ENCODE measurements around the gene PACSIN2. TPM values are rescaled to one million over a fixed set of nuclear protein-coding genes. Genes with fewer than 3 reads are reported as not detected.
A peak's percentile ranks its signal among the peaks of the same experiment; 100 is the strongest.

Gene PACSIN2
- total and polyA plus RNA-seq, 2 of the 13 experiments (the other 11 are each of a cell fraction or from before 2014, with no cell fraction given) = 54.1 to 68.8 TPM

DNA sequence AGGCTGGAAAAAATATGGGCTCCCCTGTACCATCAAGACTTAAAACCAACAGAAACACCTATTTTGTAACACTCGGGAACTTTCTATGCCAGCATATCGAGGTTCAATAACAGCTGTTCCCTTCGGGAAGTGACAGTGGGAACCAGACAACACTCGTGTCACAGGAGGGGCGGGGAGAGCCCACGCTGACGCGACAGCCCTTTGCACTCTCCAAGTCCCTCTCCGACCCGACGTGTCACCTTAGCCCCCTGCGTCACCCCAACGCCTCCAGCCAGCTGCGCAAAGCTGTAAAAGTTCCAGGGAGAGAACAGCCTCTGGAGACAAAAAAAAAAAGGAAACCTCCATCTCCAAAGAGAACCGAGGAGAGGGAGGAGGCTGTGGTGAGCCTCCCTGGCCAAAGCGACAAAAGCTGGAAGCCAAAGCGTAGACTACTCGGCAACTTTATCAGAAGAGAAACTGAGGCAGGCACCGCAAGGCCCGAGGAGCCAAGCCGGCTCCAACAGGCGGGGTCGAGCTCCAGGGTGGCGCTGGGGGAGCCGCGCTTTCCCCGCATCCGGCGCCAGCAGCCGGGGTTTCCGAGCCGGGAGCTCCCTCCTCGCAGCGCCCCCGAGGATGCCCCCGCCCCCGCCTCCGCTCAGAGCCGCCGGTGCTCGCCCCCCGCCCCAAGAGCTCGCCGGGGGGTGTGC lies 158.6 kb downstream of the PACSIN2 start:
- H3K36me3 ChIP-seq (replicated peaks in 1 of 2; ENCODE audit: control insufficient read depth in 1 of 2, insufficient read depth in 2 of 2, low read length in 2 of 2) = peaks cover 0 to 8% of the 10 kb centered on the region in 2 experiments; a peak in 1 of 5 replicates
- H3K79me2 ChIP-seq (ENCODE audit: insufficient read depth, low read length) = peaks cover 43% of the 10 kb centered on the region
- ATAC-seq = peak; percentile 20
- peak overlapping the region; percentile 92 for H3K4me2 ChIP-seq (ENCODE audit: low read depth, low read length)
- H4K20me1 ChIP-seq (ENCODE audit: insufficient read depth, low read length) = peaks cover 12% of the 10 kb centered on the region; the same call in 1 of the 2 replicates
- FAIRE-seq = no peak
- under 1% methylated on average over 20 of the region's 44 CpGs for WGBS (ENCODE audit: low lambda C conversion rate)
- BruUV-seq (replicated peaks) = no TSS peak
- peak overlapping the region; percentile 94 for H3K27ac ChIP-seq (ENCODE audit: extremely low read length, insufficient read depth, low read length)
- peak overlapping the region; percentile 95 to 98 (median 96) for H3K4me3 ChIP-seq (replicated peaks in 1 of 3; ENCODE audit: insufficient read depth in 1 of 3, low read depth in 2 of 3, low read length in 3 of 3)
- H3K9me3 ChIP-seq (ENCODE audit: low read length) = no peaks in the 10 kb centered on the region
- DNase-seq (ENCODE audit: low spot score) = peak; percentile 25
- intact Hi-C loops (cut with micrococcal nuclease; ENCODE audit: unreplicated experiment) (loop anchor here (10.0 kb wide), 2 partner anchors 52 to 212 kb away; partner anchors contain the start of genes ATP5MGL and CYB5R3), in situ Hi-C loops (cut with HindIII; ENCODE audit: extremely low pct_ligation_motif_present, low pct_unique_long_range_greater_than_20kb) (loop anchor here (5.0 kb wide), 1 partner anchor 49 kb away; no protein-coding TSS in a partner anchor)
- H3K9ac ChIP-seq (ENCODE audit: insufficient read depth, low read depth, low read length) = peak overlapping the region; percentile 96
- no peak overlapping the region for H2AFZ ChIP-seq (ENCODE audit: low read length)
- ChIA-PET POLR2A (interaction anchor here (0.6 to 3.7 kb wide), 8 partner anchors 11 to 241 kb away, joined by 3 to 11 read pairs (median 4); partner anchors contain the start of gene POLDIP3), CTCF (ENCODE audit: low intra/inter-chr PET ratio, low total read pairs) (no interaction called here)
- no peaks in the 10 kb centered on the region; a peak in 1 of 5 replicates for H3K27me3 ChIP-seq (ENCODE audit: control insufficient read depth in 1 of 2, insufficient read depth in 2 of 2, low read length in 2 of 2)
- H3K4me1 ChIP-seq (ENCODE audit: insufficient read depth, low read length) = peaks cover 32% of the 10 kb centered on the region
- TF ChIP-seq CREM (IDR thresholded peaks at IDR 0.05) (no peak), CREM (CRISPR knock-in tag; IDR thresholded peaks at IDR 0.05) (no peak), MTA1 (CRISPR knock-in tag; IDR thresholded peaks at IDR 0.05; ENCODE audit: borderline replicate concordance) (0 out of 2 replicates have a peak, but pooled peaks have one; percentile 15), GATAD1 (CRISPR knock-in tag; IDR thresholded peaks at IDR 0.05) (0 out of 2 replicates have a peak, but pooled peaks have one; percentile 12), NCOA2 (CRISPR knock-in tag; IDR thresholded peaks at IDR 0.05) (0 out of 2 replicates have a peak, but pooled peaks have one; percentile 14), ZNF232 (CRISPR knock-in tag; IDR thresholded peaks at IDR 0.05; ENCODE audit: borderline replicate concordance) (0 out of 2 replicates have a peak, but pooled peaks have one; percentile 29), GABPA (IDR thresholded peaks at IDR 0.05; ENCODE audit: low read depth, low read length) (no peak), GABPA (CRISPR knock-in tag; IDR thresholded peaks at IDR 0.05; ENCODE audit: low read depth) (no peak), ZNF605 (CRISPR knock-in tag; IDR thresholded peaks at IDR 0.05) (no peak), POLR2AphosphoS5 (IDR thresholded peaks at IDR 0.05; ENCODE audit: low read depth, low read length) (peak; percentile 26; the same call in 1 of the 2 replicates), HOXA3 (CRISPR knock-in tag; IDR thresholded peaks at IDR 0.05) (peak; percentile 41; the same call in 1 of the 2 replicates), IRF2 (CRISPR knock-in tag; IDR thresholded peaks at IDR 0.05) (no peak), ZNF747 (CRISPR knock-in tag; IDR thresholded peaks at IDR 0.05; ENCODE audit: borderline replicate concordance) (peak; percentile 5; the same call in 1 of the 2 replicates), GATAD2A (CRISPR knock-in tag; IDR thresholded peaks at IDR 0.05) (0 out of 2 replicates have a peak, but pooled peaks have one; percentile 29)
- TF ChIP-seq, protein P1, sequence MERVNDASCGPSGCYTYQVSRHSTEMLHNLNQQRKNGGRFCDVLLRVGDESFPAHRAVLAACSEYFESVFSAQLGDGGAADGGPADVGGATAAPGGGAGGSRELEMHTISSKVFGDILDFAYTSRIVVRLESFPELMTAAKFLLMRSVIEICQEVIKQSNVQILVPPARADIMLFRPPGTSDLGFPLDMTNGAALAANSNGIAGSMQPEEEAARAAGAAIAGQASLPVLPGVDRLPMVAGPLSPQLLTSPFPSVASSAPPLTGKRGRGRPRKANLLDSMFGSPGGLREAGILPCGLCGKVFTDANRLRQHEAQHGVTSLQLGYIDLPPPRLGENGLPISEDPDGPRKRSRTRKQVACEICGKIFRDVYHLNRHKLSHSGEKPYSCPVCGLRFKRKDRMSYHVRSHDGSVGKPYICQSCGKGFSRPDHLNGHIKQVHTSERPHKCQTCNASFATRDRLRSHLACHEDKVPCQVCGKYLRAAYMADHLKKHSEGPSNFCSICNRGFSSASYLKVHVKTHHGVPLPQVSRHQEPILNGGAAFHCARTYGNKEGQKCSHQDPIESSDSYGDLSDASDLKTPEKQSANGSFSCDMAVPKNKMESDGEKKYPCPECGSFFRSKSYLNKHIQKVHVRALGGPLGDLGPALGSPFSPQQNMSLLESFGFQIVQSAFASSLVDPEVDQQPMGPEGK (CRISPR knock-in tag; IDR thresholded peaks at IDR 0.05) = peak; percentile 48; the same call in 1 of the 2 replicates
- TF ChIP-seq, protein P2, sequence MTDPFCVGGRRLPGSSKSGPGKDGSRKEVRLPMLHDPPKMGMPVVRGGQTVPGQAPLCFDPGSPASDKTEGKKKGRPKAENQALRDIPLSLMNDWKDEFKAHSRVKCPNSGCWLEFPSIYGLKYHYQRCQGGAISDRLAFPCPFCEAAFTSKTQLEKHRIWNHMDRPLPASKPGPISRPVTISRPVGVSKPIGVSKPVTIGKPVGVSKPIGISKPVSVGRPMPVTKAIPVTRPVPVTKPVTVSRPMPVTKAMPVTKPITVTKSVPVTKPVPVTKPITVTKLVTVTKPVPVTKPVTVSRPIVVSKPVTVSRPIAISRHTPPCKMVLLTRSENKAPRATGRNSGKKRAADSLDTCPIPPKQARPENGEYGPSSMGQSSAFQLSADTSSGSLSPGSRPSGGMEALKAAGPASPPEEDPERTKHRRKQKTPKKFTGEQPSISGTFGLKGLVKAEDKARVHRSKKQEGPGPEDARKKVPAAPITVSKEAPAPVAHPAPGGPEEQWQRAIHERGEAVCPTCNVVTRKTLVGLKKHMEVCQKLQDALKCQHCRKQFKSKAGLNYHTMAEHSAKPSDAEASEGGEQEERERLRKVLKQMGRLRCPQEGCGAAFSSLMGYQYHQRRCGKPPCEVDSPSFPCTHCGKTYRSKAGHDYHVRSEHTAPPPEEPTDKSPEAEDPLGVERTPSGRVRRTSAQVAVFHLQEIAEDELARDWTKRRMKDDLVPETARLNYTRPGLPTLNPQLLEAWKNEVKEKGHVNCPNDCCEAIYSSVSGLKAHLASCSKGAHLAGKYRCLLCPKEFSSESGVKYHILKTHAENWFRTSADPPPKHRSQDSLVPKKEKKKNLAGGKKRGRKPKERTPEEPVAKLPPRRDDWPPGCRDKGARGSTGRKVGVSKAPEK (CRISPR knock-in tag; IDR thresholded peaks at IDR 0.05; ENCODE audit: borderline replicate concordance) = no peak; the same call in 1 of the 2 replicates
- TF ChIP-seq, protein P3, sequence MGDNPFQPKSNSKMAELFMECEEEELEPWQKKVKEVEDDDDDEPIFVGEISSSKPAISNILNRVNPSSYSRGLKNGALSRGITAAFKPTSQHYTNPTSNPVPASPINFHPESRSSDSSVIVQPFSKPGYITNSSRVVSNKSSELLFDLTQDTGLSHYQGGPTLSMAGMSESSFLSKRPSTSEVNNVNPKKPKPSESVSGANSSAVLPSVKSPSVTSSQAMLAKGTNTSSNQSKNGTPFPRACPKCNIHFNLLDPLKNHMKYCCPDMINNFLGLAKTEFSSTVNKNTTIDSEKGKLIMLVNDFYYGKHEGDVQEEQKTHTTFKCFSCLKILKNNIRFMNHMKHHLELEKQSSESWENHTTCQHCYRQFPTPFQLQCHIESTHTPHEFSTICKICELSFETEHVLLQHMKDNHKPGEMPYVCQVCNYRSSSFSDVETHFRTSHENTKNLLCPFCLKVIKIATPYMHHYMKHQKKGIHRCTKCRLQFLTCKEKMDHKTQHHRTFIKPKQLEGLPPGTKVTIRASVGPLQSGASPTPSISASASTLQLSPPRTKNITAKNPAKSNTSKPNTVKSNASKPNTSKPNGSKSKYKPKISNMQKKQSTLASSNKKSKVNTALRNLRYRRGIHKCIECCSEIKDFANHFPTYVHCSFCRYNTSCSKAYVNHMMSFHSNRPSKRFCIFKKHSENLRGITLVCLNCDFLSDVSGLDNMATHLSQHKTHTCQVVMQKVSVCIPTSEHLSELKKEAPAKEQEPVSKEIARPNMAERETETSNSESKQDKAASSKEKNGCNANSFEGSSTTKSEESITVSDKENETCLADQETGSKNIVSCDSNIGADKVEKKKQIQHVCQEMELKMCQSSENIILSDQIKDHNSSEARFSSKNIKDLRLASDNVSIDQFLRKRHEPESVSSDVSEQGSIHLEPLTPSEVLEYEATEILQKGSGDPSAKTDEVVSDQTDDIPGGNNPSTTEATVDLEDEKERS (CRISPR knock-in tag; IDR thresholded peaks at IDR 0.05) = 0 out of 2 replicates have a peak, but pooled peaks have one; percentile 9
